ENCODE results near the gene ZC3H12D. TPM values are rescaled to one million over a fixed set of nuclear protein-coding genes. Genes with fewer than 3 reads are reported as not detected.

The ZC3H12D gene
- 0.06 to 0.40 TPM (median 0.10 TPM) in 5 replicates for total RNA-seq (2022; extraction: Qiagen RNA extraction)

DNA sequence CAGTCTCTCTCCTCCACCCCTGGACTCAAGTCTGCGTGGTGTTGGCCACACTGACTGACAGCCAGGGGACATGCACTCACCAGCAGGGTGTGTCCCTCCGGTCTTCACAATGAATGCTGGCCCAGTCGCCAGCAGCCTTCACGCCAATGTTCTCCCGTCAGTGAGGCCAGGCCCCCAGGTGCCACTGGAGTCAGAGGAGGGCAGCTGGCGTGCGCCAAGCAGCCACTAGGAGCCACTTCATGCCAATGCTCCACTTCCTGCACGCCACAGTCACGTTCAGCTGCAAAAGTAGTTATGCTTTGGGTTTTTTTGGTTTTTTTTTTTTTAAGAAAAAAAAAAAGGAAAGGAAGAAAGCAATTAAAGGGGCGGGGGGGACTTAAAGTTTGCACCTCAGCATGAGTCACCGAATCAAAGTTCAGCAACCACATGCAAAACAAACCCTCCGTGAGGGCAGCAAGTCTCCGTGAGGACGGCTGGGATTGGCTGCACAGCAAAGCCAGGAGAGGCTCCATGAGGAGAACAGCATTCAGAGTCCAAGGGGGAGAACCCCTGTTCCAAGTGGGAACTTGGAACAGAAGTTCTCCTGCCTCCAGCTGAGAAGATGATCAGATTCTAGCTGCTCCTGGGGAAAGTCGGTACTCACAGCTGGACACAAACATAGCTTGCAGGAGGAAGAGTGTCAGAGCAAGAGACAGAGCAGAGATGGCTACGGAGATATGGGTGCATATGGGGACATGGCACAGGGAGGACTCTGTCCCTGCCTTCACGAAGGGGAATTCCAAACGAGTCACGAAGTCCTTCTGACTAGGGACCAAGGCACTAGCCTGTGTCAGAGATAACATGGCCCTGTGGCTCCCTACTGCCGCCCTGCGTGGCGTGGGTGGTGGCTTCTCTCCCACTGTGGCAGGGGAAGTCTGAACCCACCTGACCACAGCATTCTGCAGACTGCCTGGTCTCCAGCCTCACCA lies at the start of gene ZC3H12D:
Gene ZC3H12D (minus strand): TSS at position 282 of the 968 bp plus-strand sequence. CDS start 10,471 bp downstream, outside the sequence.

DNA sequence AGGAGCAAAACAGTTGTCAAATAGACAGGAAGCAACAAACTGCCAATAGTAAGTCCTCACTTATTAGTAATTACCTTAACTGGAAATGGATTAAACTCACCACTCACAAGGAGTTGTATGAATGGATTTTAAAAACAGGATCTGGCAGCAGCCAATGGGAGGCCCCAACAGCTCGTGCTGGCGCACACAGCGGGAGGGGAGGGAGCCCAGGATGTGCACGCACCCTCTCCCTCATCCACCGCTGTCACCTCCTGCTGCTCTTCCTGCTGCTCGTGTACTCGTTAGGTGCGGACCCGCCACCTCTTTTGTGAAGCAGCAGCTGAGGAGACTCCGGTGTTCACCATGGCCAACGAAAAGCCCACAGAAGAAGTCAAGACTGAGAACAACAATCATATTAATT lies 84.8 kb downstream of the ZC3H12D start, which contains the start of gene SUMO4:
Gene SUMO4 (plus strand): TSS at position 213 of the 400 bp plus-strand sequence. CDS start 130 bp downstream, at position 343.

Other genes with a start within 250 kb of the ZC3H12D start
- 20.6 to 31.5 TPM (median 24.0 TPM) in 5 replicates for gene TAB2, start 167.3 kb downstream of the ZC3H12D start, total RNA-seq (2022; extraction: Qiagen RNA extraction)
- 0.11 TPM in 1 of 5 replicates, not detected in the others for gene SUMO4, start 84.8 kb downstream of the ZC3H12D start, total RNA-seq (2022; extraction: Qiagen RNA extraction)
- 11.6 to 23.4 TPM (median 14.2 TPM) in 5 replicates for gene PPIL4, start 61.0 kb upstream of the ZC3H12D start, total RNA-seq (2022; extraction: Qiagen RNA extraction)
- gene GINM1, start 81.4 kb upstream of the ZC3H12D start, total RNA-seq (2022; extraction: Qiagen RNA extraction): 24.7 to 33.7 TPM (median 26.1 TPM) in 5 replicates
- gene KATNA1, start 163.7 kb upstream of the ZC3H12D start, total RNA-seq (2022; extraction: Qiagen RNA extraction): 9.4 to 12.9 TPM (median 10.7 TPM) in 5 replicates
- 5.2 to 8.1 TPM (median 7.4 TPM) in 5 replicates for gene LATS1, start 233.1 kb upstream of the ZC3H12D start, total RNA-seq (2022; extraction: Qiagen RNA extraction)

Measured in A549 treated with CORT108297 at 1 μM for 4 hours (cell line).